ENCODE results near the gene RAB3A.

GRCh38 chr19:18156841-18157464, 46.9 kb downstream of the RAB3A start:
- TF ChIP-seq CTCF (IDR thresholded peaks at IDR 0.05; ENCODE audit: low read depth, low read length): no peak
- TF ChIP-seq EZH2phosphoT487 (IDR thresholded peaks at IDR 0.05; ENCODE audit: low read depth): no peak
